Activated naive CD4-positive, alpha-beta T cell treated with anti-CD3 and anti-CD28 coated beads, Interleukin-2, amount 10 ng/mL, durations not matched to agents 7 days and 5 days (primary cell): Measurements from ENCODE around the gene HBS1L.
A peak's percentile ranks its signal among the peaks of the same experiment; 100 is the strongest.

Experiments
- CTCF ChIA-PET: fragments of 350-600 bp; sonication (Branson Sonifier 250); formaldehyde crosslinking; loops from one replicate; lab custom pipeline; 2021; ENCODE audit warnings: antibody characterized with exemption; lab: Charles Lee
- DNase-seq: peaks from one replicate; pipeline ENCODE4 v3.0.0-alpha.2; 2020
- H3K27ac Mint-ChIP-seq: one replicate; pipeline ENCODE4 v1.8.0; 2021; ENCODE audit warnings: mild to moderate bottlenecking, moderate library complexity, mixed read lengths
- H3K27me3 Mint-ChIP-seq: one replicate; pipeline ENCODE4 v1.8.0; 2021; ENCODE audit warnings: mild to moderate bottlenecking, mixed read lengths
- H3K36me3 Mint-ChIP-seq: one replicate; pipeline ENCODE4 v1.8.0; 2021; ENCODE audit warnings: mixed read lengths
- H3K4me1 Mint-ChIP-seq: one replicate; pipeline ENCODE4 v1.8.0; 2021; ENCODE audit warnings: mixed read lengths
- H3K4me3 Mint-ChIP-seq: one replicate; pipeline ENCODE4 v1.8.0; 2021; ENCODE audit warnings: mild to moderate bottlenecking, moderate library complexity, mixed read lengths
- H3K9me3 Mint-ChIP-seq: one replicate; pipeline ENCODE4 v1.8.0; 2021; ENCODE audit warnings: mixed read lengths

The HBS1L gene

DNA sequence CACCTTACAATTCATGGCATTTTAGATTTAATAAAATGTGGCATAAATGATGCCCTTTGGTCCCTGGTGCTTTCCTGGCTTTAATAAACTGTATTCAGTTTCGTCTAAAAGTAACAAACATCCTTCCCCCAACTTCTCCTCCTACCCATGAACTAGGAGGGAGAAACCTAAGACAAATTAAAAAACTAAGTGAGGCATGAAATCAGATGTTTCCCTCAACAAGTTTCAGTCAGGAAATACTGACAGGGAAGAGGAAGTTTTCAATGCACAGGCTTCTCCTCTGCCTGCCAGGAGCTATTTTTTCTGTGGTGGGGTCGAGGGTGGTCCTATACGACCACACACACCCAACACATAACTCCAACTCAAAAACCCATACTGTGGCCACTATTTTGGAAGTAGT, 10.0 kb downstream of the HBS1L start:
- CTCF ChIA-PET = no interaction called here
- Mint-ChIP-seq H3K27ac (peak overlapping the region; percentile 8), H3K4me3 (no peak overlapping the region), H3K9me3 (no peaks in the 10 kb centered on the region), H3K36me3 (peaks cover 36% of the 10 kb centered on the region), H3K27me3 (no peaks in the 10 kb centered on the region), H3K4me1 (peaks cover 47% of the 10 kb centered on the region)
- DNase-seq = no peak

GRCh38 chr6:135043846-135044245, 10.8 kb downstream of the HBS1L start:
- Mint-ChIP-seq H3K27me3 (no peaks in the 10 kb centered on the region), H3K4me1 (peaks cover 49% of the 10 kb centered on the region), H3K4me3 (no peak overlapping the region), H3K36me3 (peaks cover 35% of the 10 kb centered on the region), H3K9me3 (no peaks in the 10 kb centered on the region), H3K27ac (no peak overlapping the region)
- CTCF ChIA-PET = interaction anchor here (0.8 kb wide), 1 partner anchor 140 kb away, joined by 3 read pairs; no protein-coding TSS in a partner anchor
- no peak for DNase-seq

DNA sequence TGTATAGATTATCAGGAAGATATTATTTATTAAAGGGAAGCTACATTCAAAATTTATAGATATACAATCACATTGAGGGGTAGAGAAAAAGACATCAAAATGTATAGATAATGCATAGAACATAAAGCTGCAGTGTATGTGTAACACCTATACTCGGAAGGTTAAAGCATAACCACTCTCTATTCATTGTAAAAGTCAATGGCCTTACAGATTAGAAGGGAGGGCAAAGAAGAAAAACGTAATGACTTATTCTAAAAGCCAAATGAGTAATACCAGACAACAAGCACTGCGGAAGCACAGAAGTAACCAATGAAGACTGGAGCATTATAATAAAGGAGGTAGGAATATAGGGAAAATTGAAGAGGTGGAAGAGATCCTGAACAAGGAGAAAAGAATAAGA, 11.3 kb downstream of the HBS1L start:
- CTCF ChIA-PET = interaction anchor here (0.8 kb wide), 1 partner anchor 141 kb away, joined by 3 read pairs; no protein-coding TSS in a partner anchor
- Mint-ChIP-seq H3K9me3 (no peaks in the 10 kb centered on the region), H3K27me3 (no peaks in the 10 kb centered on the region), H3K4me1 (peaks cover 44% of the 10 kb centered on the region), H3K4me3 (no peak overlapping the region), H3K36me3 (peaks cover 31% of the 10 kb centered on the region), H3K27ac (no peak overlapping the region)
- DNase-seq = no peak

DNA sequence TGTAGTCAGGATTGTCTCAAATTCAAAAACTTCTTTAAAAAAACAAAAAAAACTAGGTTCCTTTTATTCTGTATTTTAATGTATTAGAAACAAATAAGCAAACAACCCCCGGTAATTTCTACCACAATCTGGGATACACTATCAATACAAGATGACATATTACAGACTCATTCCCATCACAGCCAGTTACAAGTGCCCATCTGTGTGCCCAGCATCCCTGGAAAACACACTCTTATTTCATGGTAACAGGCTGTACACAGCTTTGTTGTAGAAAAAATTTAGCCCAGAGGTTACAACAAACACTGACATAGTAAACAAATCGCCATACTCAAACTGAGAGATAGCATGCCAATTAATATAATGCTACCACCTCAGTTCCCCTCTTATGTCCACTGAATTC, 16.3 kb downstream of the HBS1L start:
- no peak overlapping the region for H3K27ac Mint-ChIP-seq
- H3K4me1 Mint-ChIP-seq = peaks cover 6% of the 10 kb centered on the region
- H3K36me3 Mint-ChIP-seq = peaks cover 44% of the 10 kb centered on the region
- no peak overlapping the region for H3K4me3 Mint-ChIP-seq
- CTCF ChIA-PET = interaction anchor here (0.6 kb wide), 1 partner anchor 688 kb away, joined by 3 read pairs; no protein-coding TSS in a partner anchor
- no peaks in the 10 kb centered on the region for H3K9me3 Mint-ChIP-seq
- no peaks in the 10 kb centered on the region for H3K27me3 Mint-ChIP-seq
- DNase-seq = no peak

DNA sequence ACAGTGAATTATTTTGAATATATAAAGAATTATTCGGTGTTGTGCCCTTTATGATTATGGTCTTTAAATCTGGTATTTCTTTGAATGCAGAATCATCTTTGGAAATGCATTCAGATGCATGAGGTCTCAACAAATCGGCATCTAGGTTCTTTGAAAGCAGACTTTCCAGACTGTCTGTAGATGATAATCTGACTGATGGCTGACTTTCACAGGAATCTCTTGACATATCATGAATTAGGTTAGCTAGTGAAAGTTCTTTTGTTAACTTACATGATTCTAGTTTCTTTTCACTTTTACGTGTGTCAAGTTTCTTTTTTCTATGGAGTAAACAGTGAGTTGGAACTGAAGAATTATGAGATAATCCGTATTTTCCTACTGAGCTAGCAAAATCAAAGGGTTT, 17.1 kb downstream of the HBS1L start:
- Mint-ChIP-seq H3K36me3 (peaks cover 44% of the 10 kb centered on the region), H3K9me3 (no peaks in the 10 kb centered on the region), H3K27me3 (no peaks in the 10 kb centered on the region), H3K4me3 (no peak overlapping the region), H3K27ac (no peak overlapping the region), H3K4me1 (peaks cover 5% of the 10 kb centered on the region)
- no peak for DNase-seq
- CTCF ChIA-PET = no interaction called here

DNA sequence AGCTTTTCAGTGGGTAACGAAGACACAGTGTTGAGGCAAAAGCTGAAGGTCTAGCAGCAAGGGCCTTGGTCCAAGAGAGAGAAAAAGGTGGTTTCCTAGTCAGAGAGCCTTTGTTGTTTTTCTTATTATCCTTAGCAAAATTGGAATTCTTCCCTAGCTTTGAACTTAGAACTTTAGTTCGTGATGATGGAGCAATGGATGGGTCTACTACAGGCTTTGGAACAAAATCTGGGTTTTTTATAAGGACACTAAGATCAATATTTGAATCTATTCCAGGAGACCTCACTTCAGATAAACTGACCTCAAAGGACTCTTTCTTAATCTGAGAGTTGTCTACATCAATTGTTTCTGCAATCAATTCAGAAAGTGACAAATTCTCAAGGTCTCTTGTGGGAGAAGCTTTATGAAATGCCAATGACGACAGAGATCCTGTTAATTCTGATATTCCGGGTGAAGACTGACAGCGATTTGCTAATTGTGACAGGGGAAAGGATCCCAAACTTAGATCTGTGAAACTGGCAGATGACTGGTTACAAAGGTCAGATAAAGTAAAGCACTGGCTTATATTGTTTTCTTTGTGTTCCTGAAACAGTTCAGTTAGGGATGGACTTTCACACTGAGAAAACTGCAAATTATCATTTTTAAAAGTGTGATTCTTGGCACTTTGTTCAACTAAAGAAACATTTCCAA, 17.7 kb downstream of the HBS1L start:
- Mint-ChIP-seq H3K27me3 (no peaks in the 10 kb centered on the region), H3K4me1 (peaks cover 5% of the 10 kb centered on the region), H3K9me3 (no peaks in the 10 kb centered on the region), H3K4me3 (no peak overlapping the region), H3K36me3 (peaks cover 42% of the 10 kb centered on the region), H3K27ac (no peak overlapping the region)
- CTCF ChIA-PET = no interaction called here
- no peak for DNase-seq

DNA sequence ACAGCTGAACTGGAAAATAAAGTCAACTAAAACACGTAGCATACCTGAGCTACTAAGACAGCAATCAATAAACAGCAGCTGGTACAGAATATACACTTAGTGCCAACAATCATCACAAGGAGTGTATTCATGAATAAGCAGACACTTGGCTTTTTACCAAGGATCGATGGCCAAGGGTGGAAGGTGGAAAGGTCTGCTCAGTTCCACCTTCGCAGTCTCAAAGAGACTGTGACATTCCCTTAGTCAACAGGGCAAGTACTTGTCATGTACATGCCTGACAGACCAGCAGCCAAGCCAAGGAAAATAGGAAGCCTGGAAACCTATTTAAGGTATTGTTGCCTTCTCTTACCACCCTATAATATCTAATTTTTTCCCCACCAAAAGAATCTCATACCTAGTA, 21.4 kb downstream of the HBS1L start:
- CTCF ChIA-PET = no interaction called here
- DNase-seq = no peak
- Mint-ChIP-seq H3K4me3 (no peak overlapping the region), H3K27ac (no peak overlapping the region), H3K9me3 (no peaks in the 10 kb centered on the region), H3K27me3 (no peaks in the 10 kb centered on the region), H3K4me1 (peaks cover 28% of the 10 kb centered on the region), H3K36me3 (peaks cover 49% of the 10 kb centered on the region)

DNA sequence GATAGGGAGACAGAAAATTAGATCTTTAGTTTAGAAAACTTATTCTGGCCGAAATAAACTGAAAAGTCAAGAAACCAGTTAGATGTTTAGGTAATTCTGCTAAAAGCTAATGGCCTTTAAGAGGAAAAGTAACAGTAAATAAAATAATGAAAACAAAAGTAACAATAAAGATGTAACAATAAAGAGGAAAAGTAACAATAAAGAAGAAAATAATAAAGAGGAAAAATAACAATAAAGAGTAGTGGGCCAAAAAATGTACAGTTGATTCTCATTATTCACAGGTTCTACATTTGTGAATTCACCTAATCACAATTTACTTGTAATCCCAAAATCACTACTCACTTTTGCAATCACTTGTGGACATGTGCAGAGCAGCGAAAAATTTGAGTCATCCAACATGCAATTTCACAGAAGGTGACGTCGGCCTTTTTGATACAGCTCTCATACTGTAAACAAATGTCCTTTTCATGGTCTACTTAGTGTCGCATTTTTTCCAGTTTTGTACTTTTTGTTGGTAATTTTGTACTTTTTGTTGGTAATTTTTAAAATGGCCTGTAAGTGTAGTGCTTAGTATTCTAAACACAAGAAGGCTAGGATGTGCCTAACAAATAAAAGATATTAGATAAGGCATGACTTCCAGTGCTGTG, 24.0 kb downstream of the HBS1L start:
- H3K36me3 Mint-ChIP-seq = peaks cover 48% of the 10 kb centered on the region
- no peak for DNase-seq
- CTCF ChIA-PET = no interaction called here
- H3K27me3 Mint-ChIP-seq = no peaks in the 10 kb centered on the region
- peak overlapping the region; percentile 83 for H3K27ac Mint-ChIP-seq
- no peak overlapping the region for H3K4me3 Mint-ChIP-seq
- H3K4me1 Mint-ChIP-seq = peaks cover 32% of the 10 kb centered on the region
- no peaks in the 10 kb centered on the region for H3K9me3 Mint-ChIP-seq

GRCh38 chr6:135030056-135030473, 24.6 kb downstream of the HBS1L start:
- Mint-ChIP-seq H3K4me1 (peaks cover 37% of the 10 kb centered on the region), H3K4me3 (no peak overlapping the region), H3K36me3 (peaks cover 54% of the 10 kb centered on the region), H3K27me3 (no peaks in the 10 kb centered on the region), H3K9me3 (no peaks in the 10 kb centered on the region), H3K27ac (peak overlapping the region; percentile 83)
- CTCF ChIA-PET = no interaction called here
- DNase-seq = no peak

DNA sequence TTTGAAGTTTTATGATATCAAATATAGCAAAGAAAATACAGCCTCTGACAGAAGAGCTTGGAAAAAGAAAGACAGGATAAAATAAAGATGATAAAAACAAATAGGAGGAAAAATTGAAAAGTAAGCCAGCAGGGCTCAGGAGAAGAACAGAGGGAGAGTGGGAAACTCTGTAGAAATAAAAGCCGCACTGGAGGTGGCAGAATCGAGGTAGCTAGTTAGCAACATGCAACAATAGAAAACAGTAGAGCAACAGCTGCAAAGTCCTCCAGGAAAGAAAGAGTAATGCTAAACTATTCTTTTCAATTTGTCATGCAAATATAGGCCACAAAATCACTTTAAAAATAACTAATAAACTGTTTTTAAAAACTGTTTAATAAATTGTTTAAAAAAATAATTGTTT, 28.8 kb downstream of the HBS1L start:
- Mint-ChIP-seq H3K36me3 (peaks cover 32% of the 10 kb centered on the region), H3K9me3 (no peaks in the 10 kb centered on the region), H3K27ac (no peak overlapping the region), H3K27me3 (no peaks in the 10 kb centered on the region), H3K4me3 (no peak overlapping the region), H3K4me1 (peaks cover 46% of the 10 kb centered on the region)
- CTCF ChIA-PET = no interaction called here
- DNase-seq = no peak

GRCh38 chr6:135025175-135025574, 29.4 kb downstream of the HBS1L start:
- no peak overlapping the region for H3K4me3 Mint-ChIP-seq
- peaks cover 31% of the 10 kb centered on the region for H3K36me3 Mint-ChIP-seq
- peaks cover 43% of the 10 kb centered on the region for H3K4me1 Mint-ChIP-seq
- no peak for DNase-seq
- H3K27ac Mint-ChIP-seq = no peak overlapping the region
- no peaks in the 10 kb centered on the region for H3K27me3 Mint-ChIP-seq
- H3K9me3 Mint-ChIP-seq = no peaks in the 10 kb centered on the region
- CTCF ChIA-PET = no interaction called here

DNA sequence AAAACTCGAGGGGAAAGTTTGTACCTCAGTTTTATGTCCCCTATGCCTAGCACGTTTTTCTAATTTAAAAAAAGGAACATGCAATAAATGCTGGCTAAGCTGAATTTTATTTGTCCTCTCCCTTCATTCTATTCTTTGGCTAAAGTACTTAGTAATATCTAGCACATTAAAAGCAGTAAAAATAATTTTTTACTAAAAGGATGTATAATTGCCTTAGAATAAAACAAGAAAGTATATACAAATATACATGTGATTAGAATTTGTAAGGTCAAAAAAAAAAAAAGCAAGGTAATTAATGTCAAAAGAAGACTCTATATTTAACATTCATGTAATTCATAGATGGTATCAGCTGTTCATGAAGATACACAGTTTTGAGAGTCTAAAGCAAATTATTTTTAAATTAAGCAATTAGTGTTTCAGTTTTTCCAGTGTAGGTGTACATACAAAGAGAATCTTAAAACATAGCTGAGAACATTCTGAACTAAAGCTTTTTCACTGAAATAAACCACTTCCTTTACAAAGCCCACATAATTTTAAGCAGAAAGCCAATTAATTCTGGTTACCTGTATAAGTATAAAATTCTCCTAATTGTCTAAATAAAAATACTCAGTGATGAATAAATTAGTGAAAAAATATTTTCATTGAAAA, 32.4 kb downstream of the HBS1L start:
- peaks cover 23% of the 10 kb centered on the region for H3K36me3 Mint-ChIP-seq
- no peak overlapping the region for H3K27ac Mint-ChIP-seq
- no peaks in the 10 kb centered on the region for H3K27me3 Mint-ChIP-seq
- no peak for DNase-seq
- CTCF ChIA-PET = interaction anchor here (1.1 to 1.5 kb wide), 2 partner anchors 10 to 18 kb away, joined by 5 to 11 read pairs; no protein-coding TSS in a partner anchor
- H3K4me1 Mint-ChIP-seq = peaks cover 46% of the 10 kb centered on the region
- H3K4me3 Mint-ChIP-seq = no peak overlapping the region
- no peaks in the 10 kb centered on the region for H3K9me3 Mint-ChIP-seq

- Mint-ChIP-seq H3K9me3 (no peaks in the 10 kb centered on the region), H3K27me3 (no peaks in the 10 kb centered on the region), H3K36me3 (peaks cover 22% of the 10 kb centered on the region), H3K27ac (no peak overlapping the region), H3K4me1 (peaks cover 48% of the 10 kb centered on the region), H3K4me3 (no peak overlapping the region)
- no peak for DNase-seq
- CTCF ChIA-PET = interaction anchor here (1.1 to 1.5 kb wide), 2 partner anchors 9 to 17 kb away, joined by 5 to 11 read pairs; no protein-coding TSS in a partner anchor
Measured at GRCh38 chr6:135021310-135022049, 33.1 kb downstream of the HBS1L start.

- no peaks in the 10 kb centered on the region for H3K27me3 Mint-ChIP-seq
- no peaks in the 10 kb centered on the region for H3K9me3 Mint-ChIP-seq
- no peak for DNase-seq
- no peak overlapping the region for H3K27ac Mint-ChIP-seq
- H3K36me3 Mint-ChIP-seq = peaks cover 13% of the 10 kb centered on the region
- no peak overlapping the region for H3K4me3 Mint-ChIP-seq
- H3K4me1 Mint-ChIP-seq = peaks cover 61% of the 10 kb centered on the region
- CTCF ChIA-PET = no interaction called here
Measured at GRCh38 chr6:135018941-135019340, 35.7 kb downstream of the HBS1L start.
